Thyroid gland (tissue), 4 donors: Measurements from ENCODE around the gene SYNM.

Experiments
- POLR2A ChIP-seq, 2 donors: fragments of 450-650 bp; IDR thresholded peaks; one replicate each; pipeline ENCODE4 v1.6.1; 2017; ENCODE audit warnings: antibody characterized with exemption in 2 of 2, mild to moderate bottlenecking in 2 of 2, moderate library complexity in 1 of 2
- TF ChIP-seq, protein P1 (sequence below), 6 experiments: fragments of 200-600 bp in 3 of 6; fragments of 450-650 bp in 3 of 6; sonication (generic) in 3 of 6; IDR thresholded peaks; one replicate each; pipeline ENCODE4 v1.5.1; 2016 to 2019; ENCODE audit warnings: antibody characterized with exemption in 6 of 6, mild to moderate bottlenecking in 2 of 6, inconsistent platforms in 1 of 6, moderate library complexity in 1 of 6

DNA sequence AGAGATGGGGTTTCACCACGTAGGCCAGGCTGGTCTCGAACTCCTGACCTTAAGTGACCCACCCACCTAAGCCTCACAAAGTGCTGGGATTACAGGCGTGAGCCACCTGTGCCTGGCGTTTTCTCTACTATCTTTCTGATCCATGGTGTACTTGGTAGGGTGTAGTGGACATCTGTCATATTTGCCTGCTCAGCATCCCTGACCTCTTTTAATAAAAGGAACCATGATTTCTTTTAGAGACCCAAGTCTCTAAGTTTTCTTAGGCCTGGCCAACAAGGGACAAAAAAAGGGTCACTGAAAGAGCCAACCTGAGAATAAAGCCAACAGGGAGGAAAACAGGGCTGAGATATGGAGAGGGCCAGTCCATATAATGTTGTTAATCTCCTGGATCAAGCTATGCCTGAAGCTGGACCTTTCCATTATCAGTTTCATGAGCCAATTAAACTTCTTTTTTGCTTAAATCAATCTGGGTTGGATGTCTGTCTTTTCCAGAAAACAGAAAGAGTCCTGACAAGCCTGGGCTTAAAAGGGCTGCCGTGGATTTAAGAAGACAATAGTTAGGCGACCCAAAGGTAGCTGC is 49.2 kb upstream of the SYNM start:
- TF ChIP-seq, protein P1, sequence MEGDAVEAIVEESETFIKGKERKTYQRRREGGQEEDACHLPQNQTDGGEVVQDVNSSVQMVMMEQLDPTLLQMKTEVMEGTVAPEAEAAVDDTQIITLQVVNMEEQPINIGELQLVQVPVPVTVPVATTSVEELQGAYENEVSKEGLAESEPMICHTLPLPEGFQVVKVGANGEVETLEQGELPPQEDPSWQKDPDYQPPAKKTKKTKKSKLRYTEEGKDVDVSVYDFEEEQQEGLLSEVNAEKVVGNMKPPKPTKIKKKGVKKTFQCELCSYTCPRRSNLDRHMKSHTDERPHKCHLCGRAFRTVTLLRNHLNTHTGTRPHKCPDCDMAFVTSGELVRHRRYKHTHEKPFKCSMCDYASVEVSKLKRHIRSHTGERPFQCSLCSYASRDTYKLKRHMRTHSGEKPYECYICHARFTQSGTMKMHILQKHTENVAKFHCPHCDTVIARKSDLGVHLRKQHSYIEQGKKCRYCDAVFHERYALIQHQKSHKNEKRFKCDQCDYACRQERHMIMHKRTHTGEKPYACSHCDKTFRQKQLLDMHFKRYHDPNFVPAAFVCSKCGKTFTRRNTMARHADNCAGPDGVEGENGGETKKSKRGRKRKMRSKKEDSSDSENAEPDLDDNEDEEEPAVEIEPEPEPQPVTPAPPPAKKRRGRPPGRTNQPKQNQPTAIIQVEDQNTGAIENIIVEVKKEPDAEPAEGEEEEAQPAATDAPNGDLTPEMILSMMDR (IDR thresholded peaks at IDR 0.05) = no peak
- no peak for TF ChIP-seq POLR2A (IDR thresholded peaks at IDR 0.05)
